ENCODE measurements around the gene SERPING1.

SERPING1 gene

GRCh38 chr11:57571606-57572005, 25.9 kb upstream of the SERPING1 start:
- Histone ChIP-seq H3K9me3 (ENCODE audit: control extremely low read depth in 1 of 5, control insufficient read depth in 4 of 5, insufficient read depth in 2 of 5, low read depth in 1 of 5, low read length in 4 of 5) (no peaks in the 10 kb centered on the region), H3K4me1 (ENCODE audit: control extremely low read depth in 1 of 4, control insufficient read depth in 4 of 4, insufficient read depth in 4 of 4, low read length in 3 of 4) (peaks cover 4 to 49% (median 21%) of the 10 kb centered on the region in 4 experiments), H3K27me3 (replicated peaks in 2 of 5; ENCODE audit: control insufficient read depth in 4 of 5, insufficient read depth in 5 of 5, low read length in 4 of 5) (no peaks in the 10 kb centered on the region), H3K36me3 (ENCODE audit: control insufficient read depth in 4 of 4, insufficient read depth in 4 of 4, low read length in 3 of 4) (no peaks in the 10 kb centered on the region), H3K27ac (ENCODE audit: insufficient read depth in 1 of 2, low read depth in 1 of 2, low read length in 2 of 2, poor library complexity in 1 of 2, severe bottlenecking in 2 of 2) (no peak overlapping the region), H3K4me3 (ENCODE audit: control insufficient read depth in 1 of 7, extremely low read depth in 1 of 7, insufficient read depth in 4 of 7, low read depth in 2 of 7, low read length in 6 of 7) (no peak overlapping the region)
- ChIA-PET CTCF (interaction anchor here (0.9 to 9.5 kb wide), 11 partner anchors 11 to 186 kb away, joined by 3 to 401 read pairs (median 4); no protein-coding TSS in a partner anchor), POLR2A (no interaction called here)
- peak in 2 of 3 donors; percentile 61 to 70 for DNase-seq
- no CpG with 5 or more reads among the region's 2 CpGs for WGBS (ENCODE audit: insufficient coverage)

- H3K36me3 ChIP-seq (ENCODE audit: control insufficient read depth in 4 of 4, insufficient read depth in 4 of 4, low read length in 3 of 4): no peaks in the 10 kb centered on the region
- WGBS (ENCODE audit: insufficient coverage): 94% methylated on average over 3 of the region's 4 CpGs
- POLR2A ChIA-PET: no interaction called here
- H3K27ac ChIP-seq (ENCODE audit: insufficient read depth in 1 of 2, low read depth in 1 of 2, low read length in 2 of 2, poor library complexity in 1 of 2, severe bottlenecking in 2 of 2): no peak overlapping the region
- CTCF ChIA-PET: interaction anchor here (1.2 to 9.5 kb wide), 3 partner anchors 10 to 69 kb away, joined by 3 to 401 read pairs (median 7); no protein-coding TSS in a partner anchor
- no peaks in the 10 kb centered on the region for H3K27me3 ChIP-seq (replicated peaks in 2 of 5; ENCODE audit: control insufficient read depth in 4 of 5, insufficient read depth in 5 of 5, low read length in 4 of 5)
- no peak overlapping the region for H3K4me3 ChIP-seq (ENCODE audit: control insufficient read depth in 1 of 7, extremely low read depth in 1 of 7, insufficient read depth in 4 of 7, low read depth in 2 of 7, low read length in 6 of 7)
- no peak for DNase-seq
- peaks cover 4 to 29% (median 11%) of the 10 kb centered on the region in 4 experiments for H3K4me1 ChIP-seq (ENCODE audit: control extremely low read depth in 1 of 4, control insufficient read depth in 4 of 4, insufficient read depth in 4 of 4, low read length in 3 of 4)
- H3K9me3 ChIP-seq (ENCODE audit: control extremely low read depth in 1 of 5, control insufficient read depth in 4 of 5, insufficient read depth in 2 of 5, low read depth in 1 of 5, low read length in 4 of 5): no peaks in the 10 kb centered on the region
Observed at GRCh38 chr11:57574061-57574460, 23.4 kb upstream of the SERPING1 start.

- H3K27ac ChIP-seq (ENCODE audit: insufficient read depth in 1 of 2, low read depth in 1 of 2, low read length in 2 of 2, poor library complexity in 1 of 2, severe bottlenecking in 2 of 2): no peak overlapping the region
- H3K4me1 ChIP-seq (ENCODE audit: control extremely low read depth in 1 of 4, control insufficient read depth in 4 of 4, insufficient read depth in 4 of 4, low read length in 3 of 4): peaks cover 5 to 31% (median 25%) of the 10 kb centered on the region in 4 experiments
- no peaks in the 10 kb centered on the region for H3K36me3 ChIP-seq (ENCODE audit: control insufficient read depth in 4 of 4, insufficient read depth in 4 of 4, low read length in 3 of 4)
- WGBS (ENCODE audit: insufficient coverage): 99% methylated on average over 8 of the region's 9 CpGs
- ChIA-PET CTCF (interaction anchor here (0.8 to 5.4 kb wide), 5 partner anchors 10 to 57 kb away, joined by 3 to 17 read pairs (median 3); no protein-coding TSS in a partner anchor), POLR2A (no interaction called here)
- H3K4me3 ChIP-seq (ENCODE audit: control insufficient read depth in 1 of 7, extremely low read depth in 1 of 7, insufficient read depth in 4 of 7, low read depth in 2 of 7, low read length in 6 of 7): no peak overlapping the region
- no peaks in the 10 kb centered on the region for H3K27me3 ChIP-seq (replicated peaks in 2 of 5; ENCODE audit: control insufficient read depth in 4 of 5, insufficient read depth in 5 of 5, low read length in 4 of 5)
- peaks cover 0 to 6% (median 0%) of the 10 kb centered on the region in 5 experiments for H3K9me3 ChIP-seq (ENCODE audit: control extremely low read depth in 1 of 5, control insufficient read depth in 4 of 5, insufficient read depth in 2 of 5, low read depth in 1 of 5, low read length in 4 of 5)
- DNase-seq: no peak
Observed at GRCh38 chr11:57584341-57584740, 13.1 kb upstream of the SERPING1 start.

GRCh38 chr11:57585301-57585700, 12.2 kb upstream of the SERPING1 start:
- ChIA-PET POLR2A (no interaction called here), CTCF (interaction anchor here (1.1 to 5.4 kb wide), 3 partner anchors 15 to 56 kb away, joined by 3 to 17 read pairs (median 6); no protein-coding TSS in a partner anchor)
- Histone ChIP-seq H3K27me3 (replicated peaks in 2 of 5; ENCODE audit: control insufficient read depth in 4 of 5, insufficient read depth in 5 of 5, low read length in 4 of 5) (no peaks in the 10 kb centered on the region), H3K27ac (ENCODE audit: insufficient read depth in 1 of 2, low read depth in 1 of 2, low read length in 2 of 2, poor library complexity in 1 of 2, severe bottlenecking in 2 of 2) (no peak overlapping the region), H3K36me3 (ENCODE audit: control insufficient read depth in 4 of 4, insufficient read depth in 4 of 4, low read length in 3 of 4) (no peaks in the 10 kb centered on the region), H3K9me3 (ENCODE audit: control extremely low read depth in 1 of 5, control insufficient read depth in 4 of 5, insufficient read depth in 2 of 5, low read depth in 1 of 5, low read length in 4 of 5) (peaks cover 0 to 6% (median 0%) of the 10 kb centered on the region in 5 experiments), H3K4me1 (ENCODE audit: control extremely low read depth in 1 of 4, control insufficient read depth in 4 of 4, insufficient read depth in 4 of 4, low read length in 3 of 4) (peaks cover 5 to 31% (median 25%) of the 10 kb centered on the region in 4 experiments), H3K4me3 (ENCODE audit: control insufficient read depth in 1 of 7, extremely low read depth in 1 of 7, insufficient read depth in 4 of 7, low read depth in 2 of 7, low read length in 6 of 7) (no peak overlapping the region)
- peak in 2 of 3 donors; percentile 85 for DNase-seq

GRCh38 chr11:57586711-57587245, 10.7 kb upstream of the SERPING1 start:
- Histone ChIP-seq H3K27ac (ENCODE audit: insufficient read depth in 1 of 2, low read depth in 1 of 2, low read length in 2 of 2, poor library complexity in 1 of 2, severe bottlenecking in 2 of 2) (no peak overlapping the region), H3K9me3 (ENCODE audit: control extremely low read depth in 1 of 5, control insufficient read depth in 4 of 5, insufficient read depth in 2 of 5, low read depth in 1 of 5, low read length in 4 of 5) (peaks cover 0 to 6% (median 0%) of the 10 kb centered on the region in 5 experiments), H3K4me1 (ENCODE audit: control extremely low read depth in 1 of 4, control insufficient read depth in 4 of 4, insufficient read depth in 4 of 4, low read length in 3 of 4) (peaks cover 5 to 31% (median 25%) of the 10 kb centered on the region in 4 experiments), H3K4me3 (ENCODE audit: control insufficient read depth in 1 of 7, extremely low read depth in 1 of 7, insufficient read depth in 4 of 7, low read depth in 2 of 7, low read length in 6 of 7) (no peak overlapping the region), H3K27me3 (replicated peaks in 2 of 5; ENCODE audit: control insufficient read depth in 4 of 5, insufficient read depth in 5 of 5, low read length in 4 of 5) (no peaks in the 10 kb centered on the region), H3K36me3 (ENCODE audit: control insufficient read depth in 4 of 4, insufficient read depth in 4 of 4, low read length in 3 of 4) (no peaks in the 10 kb centered on the region)
- CTCF ChIA-PET: interaction anchor here (0.9 to 5.4 kb wide), 4 partner anchors 16 to 58 kb away, joined by 3 to 17 read pairs (median 4); partner anchors contain the start of gene UBE2L6
- no peak for DNase-seq
- WGBS (ENCODE audit: insufficient coverage): 100% methylated on average over 1 of the region's 2 CpGs
- POLR2A ChIA-PET: no interaction called here

- ChIA-PET POLR2A (no interaction called here), CTCF (interaction anchor here (0.8 to 5.4 kb wide), 2 partner anchors 17 to 20 kb away, joined by 3 to 17 read pairs; no protein-coding TSS in a partner anchor)
- no peak overlapping the region for H3K27ac ChIP-seq (ENCODE audit: insufficient read depth in 1 of 2, low read depth in 1 of 2, low read length in 2 of 2, poor library complexity in 1 of 2, severe bottlenecking in 2 of 2)
- H3K36me3 ChIP-seq (ENCODE audit: control insufficient read depth in 4 of 4, insufficient read depth in 4 of 4, low read length in 3 of 4): no peaks in the 10 kb centered on the region
- WGBS (ENCODE audit: insufficient coverage): 92% methylated on average over 2 of the region's 3 CpGs
- peaks cover 5 to 31% (median 25%) of the 10 kb centered on the region in 4 experiments for H3K4me1 ChIP-seq (ENCODE audit: control extremely low read depth in 1 of 4, control insufficient read depth in 4 of 4, insufficient read depth in 4 of 4, low read length in 3 of 4)
- H3K27me3 ChIP-seq (replicated peaks in 2 of 5; ENCODE audit: control insufficient read depth in 4 of 5, insufficient read depth in 5 of 5, low read length in 4 of 5): no peaks in the 10 kb centered on the region
- no peak overlapping the region for H3K4me3 ChIP-seq (ENCODE audit: control insufficient read depth in 1 of 7, extremely low read depth in 1 of 7, insufficient read depth in 4 of 7, low read depth in 2 of 7, low read length in 6 of 7)
- DNase-seq: peak in 2 of 3 donors; percentile 69 to 79
- H3K9me3 ChIP-seq (ENCODE audit: control extremely low read depth in 1 of 5, control insufficient read depth in 4 of 5, insufficient read depth in 2 of 5, low read depth in 1 of 5, low read length in 4 of 5): peaks cover 0 to 6% (median 0%) of the 10 kb centered on the region in 5 experiments
Observed at GRCh38 chr11:57588046-57588710, 9.3 kb upstream of the SERPING1 start.

Data from common myeloid progenitor, CD34-positive (primary cell).